GM12878 (cell line): Measurements from ENCODE around the gene TXNL4A. TPM values are rescaled to one million over a fixed set of nuclear protein-coding genes. Genes with fewer than 3 reads are reported as not detected.

Source experiments
- ATAC-seq: fragments of 200-7000 bp; cut with Tn5 transposase; 3 replicates; pipeline ENCODE4 v1.9.1; 2020; ENCODE audit warnings: mild to moderate bottlenecking, moderate library complexity
- BruUV-seq: library from RNA; stranded (reverse); fragments of 400-500 nt; replicated peaks from 2 replicates; lab custom pipeline; 2021; lab: Mats Ljungman, UMichigan
- CTCF ChIA-PET: fragments of 300-600 bp; sonication (Branson Sonifier 250); formaldehyde crosslinking; extraction: SDS; loops from one replicate; lab custom pipeline; 2021; ENCODE audit warnings: inconsistent platforms; lab: Yijun Ruan, JAX
- POLR2A ChIA-PET: fragments of 350-600 bp; formaldehyde crosslinking; extraction: SDS; loops from one replicate; lab custom pipeline; 2021; ENCODE audit warnings: inconsistent platforms; lab: Charles Lee
- RAD21 ChIA-PET: fragments of 300-600 bp; sonication (Branson Sonifier 250); formaldehyde crosslinking; loops from one replicate; lab custom pipeline; 2023; ENCODE audit warnings: antibody characterized with exemption; ENCODE audit not compliant: unreplicated experiment; lab: Charles Lee
- SMC1A ChIA-PET: fragments of 300-600 bp; sonication (Branson Sonifier 250); formaldehyde crosslinking; loops from one replicate; lab custom pipeline; 2023; ENCODE audit not compliant: unreplicated experiment, uncharacterized antibody; lab: Charles Lee
- DNase-seq: peaks from one replicate; pipeline ENCODE4 v3.0.0-alpha.2; 2011; ENCODE audit warnings: low read depth, low spot score
- FAIRE-seq: peaks from 3 replicates; lab custom pipeline; 2011; peaks lifted over from hg19 to GRCh38; lab: Jason Lieb, UNC
- H2AFZ ChIP-seq: 2 replicates; pipeline ENCODE4 v1.6.0; 2011; ENCODE audit warnings: low read depth, low read length, control low read depth; ENCODE audit not compliant: control insufficient read depth
- H3K27ac ChIP-seq: 2 replicates; pipeline ENCODE4 v1.5.1; 2011; ENCODE audit warnings: control low read depth; ENCODE audit not compliant: control insufficient read depth, insufficient read depth
- H3K27me3 ChIP-seq, 2 experiments: replicated peaks in 1 of 2; 2 replicates each; pipeline versions ENCODE4 v1.6.0 to v1.6.1; 2011; ENCODE audit warnings: low read length in 1 of 2; ENCODE audit not compliant: control insufficient read depth in 2 of 2, insufficient read depth in 2 of 2
- H3K36me3 ChIP-seq, 2 experiments: 2 replicates each; pipeline ENCODE4 v1.5.1; 2011; ENCODE audit warnings: low read length in 1 of 2; ENCODE audit not compliant: control insufficient read depth in 2 of 2, insufficient read depth in 2 of 2
- H3K4me1 ChIP-seq: 2 replicates; pipeline ENCODE4 v1.6.1; 2011; ENCODE audit warnings: mild to moderate bottlenecking, low read length, moderate library complexity, mixed read lengths; ENCODE audit not compliant: control insufficient read depth, insufficient read depth
- H3K4me2 ChIP-seq: 2 replicates; pipeline ENCODE4 v1.6.0; 2011; ENCODE audit warnings: control low read depth; ENCODE audit not compliant: control insufficient read depth, insufficient read depth
- H3K4me3 ChIP-seq: fragments of 200-600 bp; sonication (generic); 2 replicates; pipeline ENCODE4 v1.5.1; 2016
- H3K79me2 ChIP-seq: 2 replicates; pipeline ENCODE4 v1.6.0; 2011; ENCODE audit warnings: low read length; ENCODE audit not compliant: control insufficient read depth, insufficient read depth
- H3K9ac ChIP-seq: 2 replicates; pipeline ENCODE4 v1.8.0; 2011; ENCODE audit warnings: low read length, control low read depth, mixed read lengths; ENCODE audit not compliant: control insufficient read depth, insufficient read depth
- H3K9me3 ChIP-seq: replicated peaks from 3 replicates; pipeline ENCODE4 v1.5.1; 2011; ENCODE audit warnings: mild to moderate bottlenecking, low read length; ENCODE audit not compliant: control insufficient read depth, insufficient read depth
- H4K20me1 ChIP-seq: 2 replicates; pipeline ENCODE4 v1.6.0; 2011; ENCODE audit not compliant: control insufficient read depth, insufficient read depth
- BHLHE40 ChIP-seq, 2 experiments: fragments of 450-650 bp in 1 of 2; IDR thresholded peaks; 2 replicates each; pipeline ENCODE4 v1.6.1; 2011 to 2017; ENCODE audit warnings: low read depth in 2 of 2, borderline replicate concordance in 1 of 2, improper control_type of control experiment in 1 of 2, low read length in 1 of 2, mild to moderate bottlenecking in 1 of 2
- CHD4 ChIP-seq: fragments of 200-600 bp; sonication (generic); IDR thresholded peaks from 2 replicates; pipeline ENCODE4 v1.6.1; 2016; ENCODE audit warnings: mild to moderate bottlenecking
- ETV6 ChIP-seq, 2 experiments: fragments of 450-650 bp in 1 of 2; IDR thresholded peaks in 1 of 2; conservative IDR thresholded peaks in 1 of 2; 2 replicates each; pipeline ENCODE4 v1.6.1; 2014; ENCODE audit warnings: antibody characterized with exemption in 1 of 2, borderline replicate concordance in 1 of 2, low read depth in 1 of 2, mild to moderate bottlenecking in 1 of 2, moderate library complexity in 1 of 2
- MYC ChIP-seq: IDR thresholded peaks from 2 replicates; pipeline ENCODE4 v1.6.1; 2011; ENCODE audit warnings: mild to moderate bottlenecking, low read length, moderate library complexity, inconsistent platforms; ENCODE audit not compliant: insufficient read depth, insufficient replicate concordance, insufficient read length, severe bottlenecking
- NFYB ChIP-seq: IDR thresholded peaks from 2 replicates; pipeline ENCODE4 v1.6.1; 2011; ENCODE audit warnings: low read depth, mild to moderate bottlenecking, low read length, improper control_type of control experiment, moderate library complexity; ENCODE audit not compliant: insufficient read depth
- NRF1 ChIP-seq: conservative IDR thresholded peaks from 2 replicates; pipeline ENCODE4 v1.6.1; 2011; ENCODE audit warnings: mild to moderate bottlenecking, low read depth, low read length, improper control_type of control experiment
- PKNOX1 ChIP-seq: fragments of 450-650 bp; IDR thresholded peaks from 2 replicates; pipeline ENCODE4 v1.6.1; 2016; ENCODE audit warnings: mild to moderate bottlenecking
- RB1 ChIP-seq: fragments of 450-650 bp; formaldehyde crosslinking; IDR thresholded peaks from 2 replicates; pipeline ENCODE4 v1.6.1; 2017; ENCODE audit warnings: mild to moderate bottlenecking, borderline replicate concordance
- RCOR1 ChIP-seq: conservative IDR thresholded peaks from 2 replicates; pipeline ENCODE4 v1.6.1; 2012; ENCODE audit warnings: low read depth, low read length, improper control_type of control experiment
- REST ChIP-seq: IDR thresholded peaks from 2 replicates; pipeline ENCODE4 v1.6.1; 2012; ENCODE audit warnings: mild to moderate bottlenecking, low read depth, low read length
- SMARCA5 ChIP-seq: fragments of 450-650 bp; IDR thresholded peaks from 2 replicates; pipeline ENCODE4 v1.6.1; 2017; ENCODE audit warnings: mild to moderate bottlenecking
- SUPT20H ChIP-seq: IDR thresholded peaks from 2 replicates; pipeline ENCODE4 v1.6.1; 2011; ENCODE audit warnings: low read depth, mild to moderate bottlenecking, low read length, moderate library complexity, borderline replicate concordance; ENCODE audit not compliant: control insufficient read depth
- SUZ12 ChIP-seq: fragments of 200-600 bp; sonication (generic); IDR thresholded peaks from one replicate; pipeline ENCODE4 v1.6.1; 2018; ENCODE audit warnings: antibody characterized with exemption, mild to moderate bottlenecking; ENCODE audit not compliant: unreplicated experiment
- TAF1 ChIP-seq: IDR thresholded peaks from 2 replicates; pipeline ENCODE4 v1.6.1; 2011; ENCODE audit warnings: mild to moderate bottlenecking, low read depth, low read length, borderline replicate concordance
- TARDBP ChIP-seq: IDR thresholded peaks from 2 replicates; pipeline ENCODE4 v1.6.1; 2016; ENCODE audit warnings: borderline replicate concordance
- TCF12 ChIP-seq: IDR thresholded peaks from 2 replicates; pipeline ENCODE4 v1.6.1; 2011; ENCODE audit warnings: low read depth, mild to moderate bottlenecking, low read length
- USF2 ChIP-seq: IDR thresholded peaks from 2 replicates; pipeline ENCODE4 v1.6.1; 2011; ENCODE audit warnings: low read depth, low read length, improper control_type of control experiment, borderline replicate concordance
- WGBS: methylation state at CpG from one replicate; pipeline ENCODE4 v1.1.6; 2016; ENCODE audit warnings: low lambda C conversion rate; ENCODE audit not compliant: insufficient replicate concordance, insufficient coverage; ENCODE audit errors: missing lambda C conversion rate; 5-methylcytosine and 5-hydroxymethylcytosine counted together
- in situ Hi-C: fragments of 300-500 bp; cut with MboI; formaldehyde crosslinking; loops from 9 replicates; pipeline ENCODE4 v1.14.3; 2018; ENCODE audit warnings: mixed read lengths
- intact Hi-C: fragments of 100-400 bp; cut with micrococcal nuclease; formaldehyde crosslinking; loops from one replicate; pipeline ENCODE4 v1.14.2; 2022; ENCODE audit not compliant: unreplicated experiment
- polyA plus RNA-seq, 11 experiments: library from polyadenylated mRNA; depleted of rRNA in 4 of 11; unstranded in 6 of 11; stranded (reverse) in 5 of 11; fragments of >200 nt; fragmentation: Nextera tagmentation in 4 of 11; fragmentation: Illumina TruSeq in 1 of 11; extraction: Ambion mirVana in 4 of 11; extraction: Trizol in 1 of 11; gene quantifications; 1 replicate in 1 of 11; 2 replicates in 10 of 11; pipeline versions ENCODE4 v1.2.1 to v1.2.3, GENCODE V29; 2011 to 2016; ENCODE audit warnings: inconsistent platforms in 2 of 11, missing spikeins in 2 of 11, low read depth in 1 of 11
- total RNA-seq, 4 experiments: library from RNA; depleted of rRNA in 3 of 4; stranded (reverse); fragments of >200 nt in 3 of 4; fragmentation: Illumina TruSeq in 1 of 4; extraction: Trizol in 1 of 4; gene quantifications; 2 replicates each; pipeline versions ENCODE4 v1.2.1 to v1.2.3, GENCODE V29; 2013 to 2021

The TXNL4A gene
- total and polyA plus RNA-seq, 10 of the 15 experiments (the other 5 are each of a cell fraction or from before 2014, with no cell fraction given) = 38.4 to 329 (median 128) TPM

GRCh38 chr18:79980585-79980984 lies 7.8 kb downstream of the TXNL4A start:
- ChIA-PET RAD21 (no interaction called here), SMC1A (no interaction called here), POLR2A (no interaction called here), CTCF (no interaction called here)
- no peak for DNase-seq
- no peak for ATAC-seq
- Histone ChIP-seq H3K79me2 (peaks cover 73% of the 10 kb centered on the region), H3K9me3 (no peaks in the 10 kb centered on the region), H3K36me3 (peaks cover 2 to 20% of the 10 kb centered on the region in 2 experiments), H3K27me3 (no peaks in the 10 kb centered on the region), H3K27ac (no peak overlapping the region), H4K20me1 (peaks cover 9% of the 10 kb centered on the region; the same call in 1 of the 2 replicates), H3K4me3 (no peak overlapping the region), H3K9ac (no peak overlapping the region), H3K4me2 (peak overlapping the region; percentile 22), H2AFZ (no peak overlapping the region), H3K4me1 (no peaks in the 10 kb centered on the region; the same call in 1 of the 2 replicates)
- no TSS peak for BruUV-seq
- intact Hi-C loops (loop anchor here (10.0 kb wide), 1 partner anchor 186 kb away; the partner anchor contains the start of gene KCNG2), in situ Hi-C loops (no loop called here)
- FAIRE-seq = no peak
- WGBS = 97% methylated on average over 13 of the region's 13 CpGs
- no peak for TF ChIP-seq TARDBP
- no peak for TF ChIP-seq REST
- TF ChIP-seq BHLHE40 (IDR thresholded peaks at IDR 0.05; ENCODE audit: borderline replicate concordance in 1 of 2, low read depth in 2 of 2, low read length in 1 of 2) = no peak
- no peak for TF ChIP-seq TCF12
- TF ChIP-seq MYC = no peak
- TF ChIP-seq CHD4 = no peak
- TF ChIP-seq USF2 = no peak
- TF ChIP-seq TAF1 = no peak
- no peak for TF ChIP-seq SUZ12
- TF ChIP-seq NFYB = no peak
- no peak for TF ChIP-seq RCOR1
- TF ChIP-seq PKNOX1 = no peak
- TF ChIP-seq ETV6 (conservative IDR thresholded peaks at IDR 0.05 in 1 of 2, IDR thresholded peaks at IDR 0.05 in 1 of 2; ENCODE audit: borderline replicate concordance in 1 of 2, low read depth in 1 of 2) = no peak
- TF ChIP-seq SMARCA5 = no peak
- TF ChIP-seq RB1 = no peak
- no peak for TF ChIP-seq NRF1
- no peak for TF ChIP-seq SUPT20H
